B cell (primary cell): ENCODE data around the gene LARGE1. TPM values are rescaled to one million over a fixed set of nuclear protein-coding genes. Genes with fewer than 3 reads are reported as not detected.

Experiments used
- ATAC-seq: fragments of 200-7000 bp; cut with Tn5 transposase; one replicate; pipeline ENCODE4 v1.10.0; 2021; ENCODE audit warnings: low read depth, mild to moderate bottlenecking, moderate number of reproducible peaks, moderate library complexity
- CTCF ChIA-PET: fragments of 350-600 bp; sonication (Branson Sonifier 250); formaldehyde crosslinking; loops from one replicate; lab custom pipeline; 2021; ENCODE audit warnings: antibody characterized with exemption, inconsistent platforms; lab: Charles Lee
- POLR2A ChIA-PET: fragments of 350-600 bp; sonication (Branson Sonifier 250); formaldehyde crosslinking; loops from one replicate; lab custom pipeline; 2021; ENCODE audit warnings: antibody characterized with exemption; lab: Charles Lee
- DNase-seq: peaks from one replicate; pipeline ENCODE4 v3.0.0; 2013
- H2AFZ ChIP-seq: 2 replicates; pipeline ENCODE4 v1.6.1; 2012; ENCODE audit warnings: mild to moderate bottlenecking, low read depth, low read length; ENCODE audit not compliant: insufficient read depth, poor library complexity, severe bottlenecking
- H3K27ac ChIP-seq, 2 donors: 1 replicate in 1 of 2; 2 replicates in 1 of 2; pipeline ENCODE4 v1.5.1; 2012 to 2013; ENCODE audit warnings: low read length in 2 of 2, mild to moderate bottlenecking in 2 of 2, moderate library complexity in 1 of 2
- H3K27me3 ChIP-seq, 4 experiments: fragments of 200-600 bp in 1 of 4; sonication (generic) in 1 of 4; replicated peaks in 1 of 4; 1 replicate in 2 of 4; 2 replicates in 2 of 4; pipeline versions ENCODE4 v1.6.1 to v1.7.0; 2013 to 2016; ENCODE audit warnings: low read length in 3 of 4, mild to moderate bottlenecking in 2 of 4, mixed read lengths in 1 of 4, moderate library complexity in 1 of 4; ENCODE audit not compliant: insufficient read depth in 4 of 4, control insufficient read depth in 3 of 4; ENCODE audit errors: control extremely low read depth in 1 of 4
- H3K36me3 ChIP-seq, 2 experiments: replicated peaks in 1 of 2; 1 replicate in 1 of 2; 2 replicates in 1 of 2; pipeline versions ENCODE4 v1.6.1 to v1.7.1; 2013; ENCODE audit warnings: low read length in 1 of 2; ENCODE audit not compliant: insufficient read depth in 2 of 2, control insufficient read depth in 1 of 2; ENCODE audit errors: control extremely low read depth in 1 of 2, extremely low read depth in 1 of 2
- H3K4me1 ChIP-seq, 2 donors: fragments of 200-600 bp in 1 of 2; sonication (generic) in 1 of 2; 1 replicate in 1 of 2; 2 replicates in 1 of 2; pipeline versions ENCODE4 v1.5.1 to v1.6.1; 2013 to 2017; ENCODE audit warnings: low read length in 2 of 2; ENCODE audit not compliant: control insufficient read depth in 2 of 2, insufficient read depth in 2 of 2
- H3K4me2 ChIP-seq: replicated peaks from 2 replicates; pipeline ENCODE3; 2012; ENCODE audit warnings: mild to moderate bottlenecking, low read depth, low read length; ENCODE audit not compliant: poor library complexity, severe bottlenecking
- H3K4me3 ChIP-seq, 5 experiments: fragments of 200-600 bp in 1 of 5; sonication (generic) in 1 of 5; 1 replicate in 3 of 5; 2 replicates in 2 of 5; pipeline versions ENCODE4 v1.5.1 to v1.7.0; 2011 to 2016; ENCODE audit warnings: low read length in 4 of 5, mild to moderate bottlenecking in 4 of 5, low read depth in 2 of 5, control low read depth in 1 of 5, moderate library complexity in 1 of 5; ENCODE audit not compliant: insufficient read depth in 1 of 5; ENCODE audit errors: control extremely low read depth in 1 of 5, extremely low read depth in 1 of 5
- H3K79me2 ChIP-seq: fragments of 200-600 bp; sonication (generic); one replicate; pipeline ENCODE4 v1.6.0; 2016; ENCODE audit warnings: low read length; ENCODE audit not compliant: control insufficient read depth, insufficient read depth
- H3K9ac ChIP-seq: fragments of 200-600 bp; sonication (generic); 2 replicates; pipeline ENCODE4 v1.6.1; 2017; ENCODE audit warnings: mild to moderate bottlenecking, low read length, moderate library complexity
- H3K9me3 ChIP-seq, 3 donors: one replicate each; pipeline versions ENCODE4 v1.6.1 to v1.7.1; 2013; ENCODE audit warnings: low read length in 2 of 3; ENCODE audit not compliant: control insufficient read depth in 2 of 3, insufficient read depth in 1 of 3; ENCODE audit errors: control extremely low read depth in 1 of 3
- H4K20me1 ChIP-seq: 2 replicates; pipeline ENCODE4 v1.6.0; 2012; ENCODE audit warnings: mild to moderate bottlenecking, low read length; ENCODE audit not compliant: insufficient read depth, control insufficient read depth, poor library complexity, severe bottlenecking
- H3K27ac Mint-ChIP-seq: one replicate; pipeline ENCODE4 v1.8.0; 2021; ENCODE audit warnings: mixed read lengths
- H3K27me3 Mint-ChIP-seq: one replicate; pipeline ENCODE4 v1.8.0; 2021; ENCODE audit warnings: mixed read lengths
- H3K4me1 Mint-ChIP-seq: one replicate; pipeline ENCODE4 v1.8.0; 2021; ENCODE audit warnings: mixed read lengths
- H3K4me3 Mint-ChIP-seq: one replicate; pipeline ENCODE4 v1.8.0; 2021; ENCODE audit warnings: mixed read lengths
- H3K9me3 Mint-ChIP-seq: one replicate; pipeline ENCODE4 v1.8.0; 2022; ENCODE audit warnings: mixed read lengths; ENCODE audit not compliant: insufficient read depth
- EZH2 ChIP-seq: IDR thresholded peaks from 2 replicates; pipeline ENCODE4 v1.6.1; 2012; ENCODE audit warnings: borderline replicate concordance, low read depth, mild to moderate bottlenecking, moderate library complexity, low read length; ENCODE audit not compliant: insufficient read depth, poor library complexity, severe bottlenecking
- WGBS: methylation state at CpG from one replicate; pipeline ENCODE4 v1.1.5; 2013; ENCODE audit warnings: missing lambda C conversion rate; ENCODE audit not compliant: insufficient coverage; 5-methylcytosine and 5-hydroxymethylcytosine counted together
- intact Hi-C: fragments of 100-400 bp; cut with micrococcal nuclease; formaldehyde crosslinking; loops from one replicate; pipeline ENCODE4 v1.10.0; 2022
- polyA plus RNA-seq: library from polyadenylated mRNA; depleted of rRNA; stranded (reverse); fragments of >200 nt; gene quantifications from 2 replicates; pipeline ENCODE4 v1.2.3, GENCODE V29; 2012
- total RNA-seq, 2 donors: library from RNA; stranded (reverse); fragments of 120-200 nt in 1 of 2; gene quantifications; 1 replicate in 1 of 2; 2 replicates in 1 of 2; pipeline versions ENCODE4 v1.2.3 to v1.2.4, GENCODE V29; 2013 to 2022
- TF ChIP-seq, protein P1 (sequence below): fragments of 200-600 bp; IDR thresholded peaks from one replicate; pipeline ENCODE4 v1.8.0; 2022; ENCODE audit warnings: antibody characterized with exemption, mild to moderate bottlenecking

The LARGE1 gene
- total and polyA plus RNA-seq, 2 donors (not counting 1 experiment from before 2014, with no cell fraction given): 20.7 to 82.0 TPM

DNA sequence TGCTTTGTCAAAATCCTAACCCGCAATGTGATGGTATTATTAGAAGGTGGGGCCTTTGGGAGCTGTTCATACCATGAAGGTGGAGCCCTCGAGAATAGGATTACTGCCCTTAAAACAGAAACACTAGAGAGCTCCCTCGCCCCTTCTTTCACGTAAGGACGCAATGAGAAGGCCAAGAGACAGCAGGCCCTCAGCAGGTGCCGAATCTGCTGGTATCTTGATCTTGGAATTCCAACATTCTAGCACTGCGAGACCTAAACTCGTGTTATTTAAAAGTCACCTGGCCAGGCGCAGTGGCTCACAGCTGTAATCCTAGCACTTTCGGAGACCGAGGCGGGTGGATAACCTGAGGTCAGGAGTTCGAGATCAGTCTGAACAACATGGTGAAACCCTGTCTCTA is 33.1 kb downstream of the LARGE1 start:
- WGBS: 96% methylated on average over 11 of the region's 13 CpGs
- intact Hi-C loops: loop anchor here (5.0 kb wide), 1 partner anchor 35 kb away; no protein-coding TSS in a partner anchor
- Histone ChIP-seq H3K36me3 (no peaks in the 10 kb centered on the region), H3K9ac (no peak overlapping the region), H2AFZ (no peak overlapping the region), H3K4me2 (no peak overlapping the region), H3K4me1 (peaks cover 26 to 34% of the 10 kb centered on the region in 2 donors), H3K27ac (no peak overlapping the region), H3K27me3 (no peaks in the 10 kb centered on the region), H3K79me2 (peaks cover 95% of the 10 kb centered on the region), H3K4me3 (no peak overlapping the region), H3K9me3 (no peaks in the 10 kb centered on the region), H4K20me1 (peaks cover 72% of the 10 kb centered on the region)
- no peak for ATAC-seq
- H3K4me3 Mint-ChIP-seq: no peak overlapping the region
- ChIA-PET CTCF (interaction anchor here (0.7 kb wide), 1 partner anchor 586 kb away, joined by 3 read pairs; no protein-coding TSS in a partner anchor), POLR2A (interaction anchor here (0.6 kb wide), 1 partner anchor 26 kb away, joined by 6 read pairs; no protein-coding TSS in a partner anchor)
- no peaks in the 10 kb centered on the region for H3K27me3 Mint-ChIP-seq
- H3K27ac Mint-ChIP-seq: no peak overlapping the region
- no peak for DNase-seq
- no peaks in the 10 kb centered on the region for H3K9me3 Mint-ChIP-seq
- TF ChIP-seq EZH2: no peak
- TF ChIP-seq, protein P1, sequence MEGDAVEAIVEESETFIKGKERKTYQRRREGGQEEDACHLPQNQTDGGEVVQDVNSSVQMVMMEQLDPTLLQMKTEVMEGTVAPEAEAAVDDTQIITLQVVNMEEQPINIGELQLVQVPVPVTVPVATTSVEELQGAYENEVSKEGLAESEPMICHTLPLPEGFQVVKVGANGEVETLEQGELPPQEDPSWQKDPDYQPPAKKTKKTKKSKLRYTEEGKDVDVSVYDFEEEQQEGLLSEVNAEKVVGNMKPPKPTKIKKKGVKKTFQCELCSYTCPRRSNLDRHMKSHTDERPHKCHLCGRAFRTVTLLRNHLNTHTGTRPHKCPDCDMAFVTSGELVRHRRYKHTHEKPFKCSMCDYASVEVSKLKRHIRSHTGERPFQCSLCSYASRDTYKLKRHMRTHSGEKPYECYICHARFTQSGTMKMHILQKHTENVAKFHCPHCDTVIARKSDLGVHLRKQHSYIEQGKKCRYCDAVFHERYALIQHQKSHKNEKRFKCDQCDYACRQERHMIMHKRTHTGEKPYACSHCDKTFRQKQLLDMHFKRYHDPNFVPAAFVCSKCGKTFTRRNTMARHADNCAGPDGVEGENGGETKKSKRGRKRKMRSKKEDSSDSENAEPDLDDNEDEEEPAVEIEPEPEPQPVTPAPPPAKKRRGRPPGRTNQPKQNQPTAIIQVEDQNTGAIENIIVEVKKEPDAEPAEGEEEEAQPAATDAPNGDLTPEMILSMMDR: no peak
- peaks cover 66% of the 10 kb centered on the region for H3K4me1 Mint-ChIP-seq

DNA sequence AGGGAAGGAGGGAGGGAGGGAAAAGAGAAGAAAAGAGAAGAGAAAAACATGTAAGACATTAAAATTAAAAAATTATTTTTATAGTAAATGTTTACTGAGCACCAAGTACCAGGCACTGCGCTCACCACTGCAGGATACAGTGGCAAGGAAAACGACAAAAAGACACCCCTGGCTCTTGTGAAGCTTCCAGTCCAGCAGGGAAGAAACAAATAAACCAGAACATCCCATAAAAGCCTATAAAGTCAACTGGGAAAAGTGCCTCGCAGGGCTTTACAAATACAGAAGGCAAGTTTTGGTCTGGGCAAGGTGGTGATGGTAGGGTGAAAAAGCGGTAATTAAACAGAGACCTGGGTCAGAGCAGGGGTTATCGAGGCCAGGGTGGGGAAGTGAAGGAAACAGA is 33.6 kb downstream of the LARGE1 start:
- ATAC-seq: no peak
- 100% methylated on average over 4 of the region's 5 CpGs for WGBS
- Mint-ChIP-seq H3K27ac (no peak overlapping the region), H3K4me1 (peaks cover 63% of the 10 kb centered on the region), H3K4me3 (no peak overlapping the region), H3K9me3 (no peaks in the 10 kb centered on the region), H3K27me3 (no peaks in the 10 kb centered on the region)
- no peak overlapping the region for H3K27ac ChIP-seq
- H2AFZ ChIP-seq: no peak overlapping the region
- CTCF ChIA-PET: no interaction called here
- H4K20me1 ChIP-seq: peaks cover 73% of the 10 kb centered on the region
- H3K4me1 ChIP-seq: peaks cover 23 to 34% of the 10 kb centered on the region in 2 donors
- no peaks in the 10 kb centered on the region for H3K27me3 ChIP-seq
- intact Hi-C loops: loop anchor here (5.0 kb wide), 1 partner anchor 34 kb away; no protein-coding TSS in a partner anchor
- H3K36me3 ChIP-seq: no peaks in the 10 kb centered on the region
- no peaks in the 10 kb centered on the region for H3K9me3 ChIP-seq
- no peak for TF ChIP-seq EZH2
- TF ChIP-seq, protein P1: no peak
- DNase-seq: no peak
- peaks cover 96% of the 10 kb centered on the region for H3K79me2 ChIP-seq
- H3K4me3 ChIP-seq: no peak overlapping the region
- no peak overlapping the region for H3K9ac ChIP-seq
- H3K4me2 ChIP-seq: no peak overlapping the region
- POLR2A ChIA-PET: no interaction called here
